ENCODE results near the gene TRAPPC1.

DNA sequence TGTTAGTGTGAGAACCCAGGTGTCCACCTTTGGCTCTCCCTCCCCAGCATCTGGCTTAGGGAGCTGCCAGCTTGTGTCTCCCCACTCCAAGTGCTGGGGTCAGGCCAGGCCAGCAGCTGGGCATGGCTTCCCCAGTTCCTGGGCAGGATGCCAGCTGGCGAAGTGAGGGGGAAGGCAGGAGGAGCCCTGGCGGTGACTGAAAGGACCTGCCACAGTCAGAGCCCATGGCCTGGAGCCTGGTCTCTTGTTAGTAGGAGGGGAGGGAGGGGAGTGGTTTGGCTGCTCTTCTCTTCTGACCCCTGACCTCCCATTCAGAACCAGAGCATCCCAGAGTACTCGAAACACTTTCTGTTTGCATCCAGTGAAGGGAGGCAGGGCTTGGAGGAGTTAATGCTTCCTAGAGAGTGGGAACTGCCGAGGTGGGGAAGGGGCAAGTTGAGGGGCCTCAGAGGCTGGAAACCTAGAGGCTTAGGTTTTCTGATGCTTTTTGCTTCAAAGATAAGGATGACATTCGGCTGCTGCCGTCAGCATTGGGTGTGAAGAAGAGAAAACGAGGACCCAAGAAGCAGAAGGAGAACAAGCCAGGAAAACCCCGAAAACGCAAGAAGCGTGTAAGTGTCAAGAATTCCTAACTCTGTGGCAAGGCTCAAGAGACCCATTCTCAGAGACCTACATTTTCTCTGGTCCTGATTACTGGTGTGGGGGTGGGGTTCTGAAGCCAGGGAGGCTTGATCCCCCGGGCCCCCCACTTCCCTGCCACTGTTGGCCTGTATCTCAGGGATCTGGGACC, 42.4 kb downstream of the TRAPPC1 start:
- TF ChIP-seq, protein P1, sequence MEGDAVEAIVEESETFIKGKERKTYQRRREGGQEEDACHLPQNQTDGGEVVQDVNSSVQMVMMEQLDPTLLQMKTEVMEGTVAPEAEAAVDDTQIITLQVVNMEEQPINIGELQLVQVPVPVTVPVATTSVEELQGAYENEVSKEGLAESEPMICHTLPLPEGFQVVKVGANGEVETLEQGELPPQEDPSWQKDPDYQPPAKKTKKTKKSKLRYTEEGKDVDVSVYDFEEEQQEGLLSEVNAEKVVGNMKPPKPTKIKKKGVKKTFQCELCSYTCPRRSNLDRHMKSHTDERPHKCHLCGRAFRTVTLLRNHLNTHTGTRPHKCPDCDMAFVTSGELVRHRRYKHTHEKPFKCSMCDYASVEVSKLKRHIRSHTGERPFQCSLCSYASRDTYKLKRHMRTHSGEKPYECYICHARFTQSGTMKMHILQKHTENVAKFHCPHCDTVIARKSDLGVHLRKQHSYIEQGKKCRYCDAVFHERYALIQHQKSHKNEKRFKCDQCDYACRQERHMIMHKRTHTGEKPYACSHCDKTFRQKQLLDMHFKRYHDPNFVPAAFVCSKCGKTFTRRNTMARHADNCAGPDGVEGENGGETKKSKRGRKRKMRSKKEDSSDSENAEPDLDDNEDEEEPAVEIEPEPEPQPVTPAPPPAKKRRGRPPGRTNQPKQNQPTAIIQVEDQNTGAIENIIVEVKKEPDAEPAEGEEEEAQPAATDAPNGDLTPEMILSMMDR (IDR thresholded peaks at IDR 0.05) = peak in 5 of 7 experiments; percentile 60 to 75 (median 65)
- TF ChIP-seq EP300 (IDR thresholded peaks at IDR 0.05) = peak; percentile 41
- TF ChIP-seq POLR2AphosphoS5 (IDR thresholded peaks at IDR 0.05) = peak; percentile 85 to 99 (median 97)

Data from stomach (tissue), 4 donors.